ENCODE data around the gene C10orf71.

Gene C10orf71

DNA sequence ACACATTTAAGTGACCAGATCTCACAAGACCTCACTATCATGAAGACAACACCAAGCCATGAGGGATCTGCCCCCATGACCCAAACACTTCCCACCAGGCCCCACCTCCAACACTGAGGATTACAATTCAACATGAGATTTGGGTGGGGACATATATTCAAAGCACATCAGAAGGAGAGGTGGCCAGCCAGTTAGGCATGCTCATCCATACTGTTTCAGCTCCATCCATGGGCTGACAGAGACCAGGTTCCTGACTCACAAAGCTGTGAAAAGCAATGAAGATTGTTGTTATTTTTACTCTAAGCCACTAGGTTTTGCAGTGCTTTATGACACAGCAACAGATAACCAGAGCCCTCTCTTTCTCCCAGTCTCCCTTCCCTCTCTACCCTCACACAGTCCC is 36.0 kb downstream of the C10orf71 start:
- TF ChIP-seq, protein P1, sequence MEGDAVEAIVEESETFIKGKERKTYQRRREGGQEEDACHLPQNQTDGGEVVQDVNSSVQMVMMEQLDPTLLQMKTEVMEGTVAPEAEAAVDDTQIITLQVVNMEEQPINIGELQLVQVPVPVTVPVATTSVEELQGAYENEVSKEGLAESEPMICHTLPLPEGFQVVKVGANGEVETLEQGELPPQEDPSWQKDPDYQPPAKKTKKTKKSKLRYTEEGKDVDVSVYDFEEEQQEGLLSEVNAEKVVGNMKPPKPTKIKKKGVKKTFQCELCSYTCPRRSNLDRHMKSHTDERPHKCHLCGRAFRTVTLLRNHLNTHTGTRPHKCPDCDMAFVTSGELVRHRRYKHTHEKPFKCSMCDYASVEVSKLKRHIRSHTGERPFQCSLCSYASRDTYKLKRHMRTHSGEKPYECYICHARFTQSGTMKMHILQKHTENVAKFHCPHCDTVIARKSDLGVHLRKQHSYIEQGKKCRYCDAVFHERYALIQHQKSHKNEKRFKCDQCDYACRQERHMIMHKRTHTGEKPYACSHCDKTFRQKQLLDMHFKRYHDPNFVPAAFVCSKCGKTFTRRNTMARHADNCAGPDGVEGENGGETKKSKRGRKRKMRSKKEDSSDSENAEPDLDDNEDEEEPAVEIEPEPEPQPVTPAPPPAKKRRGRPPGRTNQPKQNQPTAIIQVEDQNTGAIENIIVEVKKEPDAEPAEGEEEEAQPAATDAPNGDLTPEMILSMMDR (IDR thresholded peaks at IDR 0.05; ENCODE audit: insufficient read depth, low read length, poor library complexity, severe bottlenecking), result no peak
- H3K27me3 ChIP-seq (replicated peaks; ENCODE audit: control insufficient read depth, insufficient read depth, low read length), result no peaks in the 10 kb centered on the region

DNA sequence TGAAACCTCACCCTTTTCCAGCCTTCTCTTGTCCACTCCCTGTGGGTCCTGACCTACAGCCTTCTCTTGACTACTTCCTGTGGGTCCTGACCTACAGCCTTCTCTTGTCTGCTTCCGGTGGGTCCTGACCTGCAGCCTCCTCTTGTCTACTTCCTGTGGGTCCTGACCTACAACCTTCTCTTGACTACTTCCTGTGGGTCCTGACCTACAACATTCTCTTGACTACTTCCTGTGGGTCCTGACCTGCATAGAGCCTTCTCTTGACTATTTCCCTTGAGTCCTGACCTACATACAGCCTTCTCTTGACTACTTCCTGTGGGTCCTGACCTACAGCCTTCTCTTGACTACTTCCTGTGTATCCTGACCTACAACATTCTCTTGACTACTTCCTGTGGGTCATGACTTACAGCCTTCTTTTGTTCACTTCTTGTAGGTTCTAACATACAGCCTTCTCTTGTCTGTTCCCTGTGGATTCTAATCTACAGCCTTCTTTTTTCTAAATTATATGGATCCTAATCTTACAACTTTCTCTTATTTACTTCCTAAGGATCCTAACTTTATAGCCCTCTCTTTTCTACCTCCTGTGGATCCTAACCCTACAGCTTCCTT is 36.5 kb downstream of the C10orf71 start:
- no peak for DNase-seq (ENCODE audit: extremely low read depth, insufficient read length)
- TF ChIP-seq, protein P1 (IDR thresholded peaks at IDR 0.05; ENCODE audit: insufficient read depth, low read length, poor library complexity, severe bottlenecking), result no peak
- no peaks in the 10 kb centered on the region for H3K27me3 ChIP-seq (replicated peaks; ENCODE audit: control insufficient read depth, insufficient read depth, low read length)

More for the DNA sequence above, 36.0 kb downstream of the C10orf71 start:
- H3K36me3 ChIP-seq (ENCODE audit: control insufficient read depth, insufficient read depth, low read length), result no peaks in the 10 kb centered on the region
- no peak overlapping the region for H3K4me3 ChIP-seq (replicated peaks; ENCODE audit: low read depth, low read length)
- no peak for DNase-seq (ENCODE audit: extremely low read depth, insufficient read length)

GRCh38 chr10:49338604-49339003 is 39.6 kb downstream of the C10orf71 start:
- DNase-seq (ENCODE audit: extremely low read depth, insufficient read length), result no peak
- H3K36me3 ChIP-seq (ENCODE audit: control insufficient read depth, insufficient read depth, low read length), result no peaks in the 10 kb centered on the region
- no peaks in the 10 kb centered on the region for H3K27me3 ChIP-seq (replicated peaks; ENCODE audit: control insufficient read depth, insufficient read depth, low read length)
- H3K4me3 ChIP-seq (replicated peaks; ENCODE audit: low read depth, low read length), result no peak overlapping the region
- TF ChIP-seq, protein P1 (IDR thresholded peaks at IDR 0.05; ENCODE audit: insufficient read depth, low read length, poor library complexity, severe bottlenecking), result no peak

More for the DNA sequence above, 36.5 kb downstream of the C10orf71 start:
- Histone ChIP-seq H3K4me3 (replicated peaks; ENCODE audit: low read depth, low read length) (no peak overlapping the region), H3K36me3 (ENCODE audit: control insufficient read depth, insufficient read depth, low read length) (no peaks in the 10 kb centered on the region)

DNA sequence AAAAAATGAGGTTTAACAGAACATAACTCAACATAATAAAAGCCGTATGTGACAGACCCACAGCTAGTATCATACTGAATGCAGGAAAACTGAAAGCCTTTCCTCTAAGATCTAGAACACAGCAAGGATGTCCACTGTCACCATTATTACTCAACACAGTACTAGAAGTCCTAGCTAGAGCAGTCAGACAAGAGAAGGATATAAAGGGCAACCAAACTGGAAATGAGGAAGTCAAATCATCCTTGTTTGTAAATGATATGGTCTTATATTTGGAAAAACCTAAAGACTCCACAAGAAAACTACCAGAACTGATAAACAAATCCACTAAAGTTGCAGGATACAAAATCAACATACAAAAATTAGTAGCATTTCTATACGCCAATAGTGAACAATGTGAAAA is 45.9 kb downstream of the C10orf71 start:
- TF ChIP-seq, protein P1 (IDR thresholded peaks at IDR 0.05; ENCODE audit: insufficient read depth, low read length, poor library complexity, severe bottlenecking), result no peak
- no peaks in the 10 kb centered on the region for H3K27me3 ChIP-seq (replicated peaks; ENCODE audit: control insufficient read depth, insufficient read depth, low read length)
- no peaks in the 10 kb centered on the region for H3K36me3 ChIP-seq (ENCODE audit: control insufficient read depth, insufficient read depth, low read length)
- no peak overlapping the region for H3K4me3 ChIP-seq (replicated peaks; ENCODE audit: low read depth, low read length)
- DNase-seq (ENCODE audit: extremely low read depth, insufficient read length), result no peak

DNA sequence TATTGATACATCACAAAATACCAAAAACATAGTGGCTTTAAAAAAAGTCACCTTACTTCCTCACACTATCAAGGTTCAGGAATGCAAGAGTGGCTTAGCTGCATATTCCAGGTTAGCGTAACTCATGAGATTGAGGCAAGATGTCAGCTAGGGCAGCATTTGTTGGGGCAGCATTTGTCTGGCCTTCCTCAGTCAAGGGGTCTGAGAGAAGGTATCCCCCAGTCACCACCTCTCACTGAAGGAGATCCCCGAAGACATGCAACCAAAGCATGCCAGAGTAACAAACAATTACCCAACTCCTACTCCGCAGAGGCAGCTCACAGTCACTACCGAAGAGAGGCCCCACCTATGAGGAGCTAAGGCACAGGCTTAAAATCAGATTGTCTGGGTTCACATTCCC is 48.4 kb downstream of the C10orf71 start:
- Histone ChIP-seq H3K36me3 (ENCODE audit: control insufficient read depth, insufficient read depth, low read length) (no peaks in the 10 kb centered on the region), H3K4me3 (replicated peaks; ENCODE audit: low read depth, low read length) (no peak overlapping the region), H3K27me3 (replicated peaks; ENCODE audit: control insufficient read depth, insufficient read depth, low read length) (no peaks in the 10 kb centered on the region)
- TF ChIP-seq, protein P1 (IDR thresholded peaks at IDR 0.05; ENCODE audit: insufficient read depth, low read length, poor library complexity, severe bottlenecking), result no peak
- no peak for DNase-seq (ENCODE audit: extremely low read depth, insufficient read length)

DNA sequence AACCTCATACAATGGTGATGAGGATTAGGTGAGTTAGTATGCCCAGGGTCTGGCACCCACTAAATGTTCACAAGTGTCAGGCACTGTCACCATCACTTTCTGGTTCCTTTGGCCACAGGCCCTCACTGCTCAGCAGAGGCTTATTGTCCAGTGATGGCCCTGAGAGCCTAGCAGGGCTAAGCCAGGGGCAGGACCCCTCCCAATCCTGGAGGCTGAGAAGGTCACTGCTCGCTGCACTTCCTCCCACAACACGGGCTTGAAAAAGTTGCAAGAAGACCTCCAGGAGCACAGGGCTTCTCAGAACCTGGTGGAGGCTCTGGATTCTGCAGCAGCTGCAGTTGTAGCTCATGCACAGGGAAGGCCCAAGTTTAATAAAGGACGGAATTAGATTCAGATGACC is 48.9 kb downstream of the C10orf71 start:
- TF ChIP-seq, protein P1 (IDR thresholded peaks at IDR 0.05; ENCODE audit: insufficient read depth, low read length, poor library complexity, severe bottlenecking), result no peak
- H3K4me3 ChIP-seq (replicated peaks; ENCODE audit: low read depth, low read length), result no peak overlapping the region
- DNase-seq (ENCODE audit: extremely low read depth, insufficient read length), result no peak
- H3K36me3 ChIP-seq (ENCODE audit: control insufficient read depth, insufficient read depth, low read length), result no peaks in the 10 kb centered on the region
- no peaks in the 10 kb centered on the region for H3K27me3 ChIP-seq (replicated peaks; ENCODE audit: control insufficient read depth, insufficient read depth, low read length)

Measured in GM06990 (cell line).